Measurements from ENCODE around the gene SLC6A3.

DNA sequence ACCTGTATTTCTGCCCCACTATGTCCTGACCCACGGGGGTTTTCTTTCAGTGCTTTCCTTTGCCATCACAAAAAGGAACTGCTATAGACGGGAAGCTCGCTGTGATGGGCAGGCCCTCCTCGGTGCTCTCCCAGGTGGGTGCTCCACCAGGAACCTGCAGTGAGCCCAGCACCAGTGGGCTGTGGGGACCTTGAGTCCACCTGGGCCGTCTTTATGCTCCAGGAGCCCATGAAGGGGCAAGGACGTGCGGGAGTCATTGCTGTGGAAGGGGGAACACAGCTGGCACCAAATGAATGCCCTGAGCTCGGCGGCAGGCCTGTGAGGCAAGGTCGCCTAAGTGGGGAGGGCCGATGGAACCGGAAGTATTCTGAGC lies 36.7 kb upstream of the SLC6A3 start:
- no peak for TF ChIP-seq POLR2A (IDR thresholded peaks at IDR 0.05; ENCODE audit: low read depth, low read length)
- no peak for TF ChIP-seq POLR2AphosphoS5 (IDR thresholded peaks at IDR 0.05; ENCODE audit: low read depth, low read length)
- no peak for TF ChIP-seq PAX5 (IDR thresholded peaks at IDR 0.05; ENCODE audit: insufficient read depth, low read length, severe bottlenecking)
- no peak for TF ChIP-seq TAF1 (IDR thresholded peaks at IDR 0.05; ENCODE audit: low read depth, low read length)
- no peak for TF ChIP-seq SPI1 (IDR thresholded peaks at IDR 0.05; ENCODE audit: low read depth, low read length)
